22Rv1 (cell line): Measurements from ENCODE around the gene CYS1.
"Not testable (repeated sequence)": the region's sequence is repeated elsewhere in the genome, so short reads cannot be mapped to it uniquely, and the experiment has no call there.

ENCODE experiments used
- H3K27ac ChIP-seq: fragments of 450-650 bp; 2 replicates; pipeline ENCODE4 v1.5.1; 2017
- ZFX ChIP-seq: fragments of 450-650 bp; IDR thresholded peaks from 2 replicates; pipeline ENCODE4 v1.6.1; 2017; ENCODE audit warnings: antibody characterized with exemption, borderline replicate concordance
- TF ChIP-seq, protein P1 (sequence below): fragments of 450-650 bp; IDR thresholded peaks from 2 replicates; pipeline ENCODE4 v1.5.1; 2017; ENCODE audit warnings: mild to moderate bottlenecking

The CYS1 gene

GRCh38 chr2:10031886-10032745 lies 48.1 kb downstream of the CYS1 start:
- TF ChIP-seq, protein P1, sequence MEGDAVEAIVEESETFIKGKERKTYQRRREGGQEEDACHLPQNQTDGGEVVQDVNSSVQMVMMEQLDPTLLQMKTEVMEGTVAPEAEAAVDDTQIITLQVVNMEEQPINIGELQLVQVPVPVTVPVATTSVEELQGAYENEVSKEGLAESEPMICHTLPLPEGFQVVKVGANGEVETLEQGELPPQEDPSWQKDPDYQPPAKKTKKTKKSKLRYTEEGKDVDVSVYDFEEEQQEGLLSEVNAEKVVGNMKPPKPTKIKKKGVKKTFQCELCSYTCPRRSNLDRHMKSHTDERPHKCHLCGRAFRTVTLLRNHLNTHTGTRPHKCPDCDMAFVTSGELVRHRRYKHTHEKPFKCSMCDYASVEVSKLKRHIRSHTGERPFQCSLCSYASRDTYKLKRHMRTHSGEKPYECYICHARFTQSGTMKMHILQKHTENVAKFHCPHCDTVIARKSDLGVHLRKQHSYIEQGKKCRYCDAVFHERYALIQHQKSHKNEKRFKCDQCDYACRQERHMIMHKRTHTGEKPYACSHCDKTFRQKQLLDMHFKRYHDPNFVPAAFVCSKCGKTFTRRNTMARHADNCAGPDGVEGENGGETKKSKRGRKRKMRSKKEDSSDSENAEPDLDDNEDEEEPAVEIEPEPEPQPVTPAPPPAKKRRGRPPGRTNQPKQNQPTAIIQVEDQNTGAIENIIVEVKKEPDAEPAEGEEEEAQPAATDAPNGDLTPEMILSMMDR, result no peak
- TF ChIP-seq ZFX, result no peak
- no peak overlapping the region for H3K27ac ChIP-seq

DNA sequence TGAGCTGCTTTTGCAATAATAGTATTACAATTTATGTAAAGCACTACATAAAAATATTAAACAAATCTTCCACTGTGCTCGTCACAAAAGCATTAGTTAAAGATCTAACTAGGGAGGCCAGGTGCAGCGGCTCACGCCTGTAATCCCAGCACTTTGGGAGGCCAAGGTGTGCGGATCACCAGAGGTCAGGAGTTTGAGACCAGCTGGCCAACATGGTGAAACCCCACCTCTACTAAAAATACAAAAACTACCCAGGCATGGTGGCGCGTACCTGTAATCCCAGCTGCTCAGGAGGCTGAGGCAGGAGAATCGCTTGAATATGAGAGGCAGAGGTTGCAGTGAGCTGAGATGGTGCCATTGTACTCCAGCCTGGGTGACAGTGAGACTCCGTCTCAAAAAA lies 49.4 kb downstream of the CYS1 start:
- not testable (repeated sequence) for H3K27ac ChIP-seq

GRCh38 chr2:10030311-10030736 lies 49.9 kb downstream of the CYS1 start:
- H3K27ac ChIP-seq, result no peak overlapping the region
- TF ChIP-seq ZFX, result no peak
- TF ChIP-seq, protein P1, result no peak

GRCh38 chr2:10029875-10030223 lies 50.4 kb downstream of the CYS1 start:
- H3K27ac ChIP-seq, result no peak overlapping the region
- TF ChIP-seq, protein P1, result no peak

GRCh38 chr2:10028988-10029874 lies 51.0 kb downstream of the CYS1 start:
- no peak overlapping the region for H3K27ac ChIP-seq
- TF ChIP-seq ZFX, result no peak
- TF ChIP-seq, protein P1, result no peak

- no peak overlapping the region for H3K27ac ChIP-seq
- TF ChIP-seq, protein P1, result peak; percentile 7; the same call in 1 of the 2 replicates
- no peak for TF ChIP-seq ZFX
Observed at GRCh38 chr2:10028407-10028987, 51.7 kb downstream of the CYS1 start.

DNA sequence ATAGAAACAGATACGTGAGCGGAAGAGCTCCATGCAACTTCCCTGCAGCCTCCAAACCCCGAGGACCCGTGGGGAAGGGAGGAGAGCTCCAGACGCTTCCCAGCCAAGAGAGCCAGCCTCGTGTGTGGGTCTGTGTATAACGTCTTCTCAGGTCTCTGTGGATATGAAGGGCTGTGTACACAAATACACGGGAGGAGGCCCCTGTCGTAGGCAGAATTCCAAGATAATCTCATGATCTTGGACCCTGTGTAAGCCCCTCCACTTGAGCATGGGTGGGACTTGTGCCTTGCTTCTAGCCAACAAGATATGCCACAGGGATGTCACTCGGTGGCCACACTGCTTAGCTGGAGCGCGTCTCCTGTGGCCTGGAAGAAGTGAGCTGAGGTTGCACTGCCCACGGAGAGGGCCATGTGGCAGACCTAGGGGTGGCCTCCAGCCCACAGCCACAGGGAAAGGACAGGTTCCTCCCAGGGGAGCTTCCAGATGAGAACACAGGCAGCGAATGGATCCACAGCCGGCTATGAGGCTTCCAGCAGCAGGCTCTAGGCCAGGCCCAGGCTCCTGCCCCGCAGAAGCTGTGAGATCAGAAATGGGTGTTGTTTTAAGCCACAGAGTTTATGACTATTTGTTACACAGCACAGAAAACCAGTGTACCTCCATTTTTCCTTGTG lies 52.4 kb downstream of the CYS1 start:
- H3K27ac ChIP-seq, result no peak overlapping the region
- TF ChIP-seq, protein P1, result no peak
- TF ChIP-seq ZFX, result no peak
